ENCODE measurements around the gene MORC1.

The MORC1 gene

DNA sequence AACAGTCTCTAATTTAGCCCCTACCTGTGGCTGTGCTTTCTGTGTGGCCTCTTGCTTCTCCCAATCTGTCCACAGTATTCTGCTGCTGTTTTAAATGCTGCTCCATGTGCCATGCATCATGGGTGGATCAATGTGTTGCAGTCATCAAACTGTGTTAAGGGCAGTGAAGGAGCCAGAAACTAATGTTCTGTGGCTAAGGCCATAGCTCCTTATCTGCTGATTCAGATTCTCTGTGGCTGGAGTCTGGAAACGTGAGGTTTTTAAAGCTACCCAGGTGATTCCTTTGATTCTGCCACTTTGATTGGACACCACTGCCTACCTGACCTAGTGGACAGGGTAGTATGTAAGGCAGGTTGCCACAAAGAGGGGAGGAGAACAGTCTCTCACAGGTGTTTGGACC lies 44.8 kb downstream of the MORC1 start:
- no peak overlapping the region for H3K4me2 ChIP-seq (ENCODE audit: insufficient read depth, low read length)
- no peak overlapping the region for H3K27ac ChIP-seq (ENCODE audit: low read length)
- no peak for ATAC-seq (ENCODE audit: insufficient read depth, low read depth)
- no peaks in the 10 kb centered on the region for H3K79me2 ChIP-seq (ENCODE audit: insufficient read depth, low read length)
- no peaks in the 10 kb centered on the region for H3K9me3 ChIP-seq (ENCODE audit: insufficient read depth, low read length, severe bottlenecking)
- H3K27me3 ChIP-seq (ENCODE audit: insufficient read depth, low read length, poor library complexity) = no peaks in the 10 kb centered on the region
- TF ChIP-seq, protein P1, sequence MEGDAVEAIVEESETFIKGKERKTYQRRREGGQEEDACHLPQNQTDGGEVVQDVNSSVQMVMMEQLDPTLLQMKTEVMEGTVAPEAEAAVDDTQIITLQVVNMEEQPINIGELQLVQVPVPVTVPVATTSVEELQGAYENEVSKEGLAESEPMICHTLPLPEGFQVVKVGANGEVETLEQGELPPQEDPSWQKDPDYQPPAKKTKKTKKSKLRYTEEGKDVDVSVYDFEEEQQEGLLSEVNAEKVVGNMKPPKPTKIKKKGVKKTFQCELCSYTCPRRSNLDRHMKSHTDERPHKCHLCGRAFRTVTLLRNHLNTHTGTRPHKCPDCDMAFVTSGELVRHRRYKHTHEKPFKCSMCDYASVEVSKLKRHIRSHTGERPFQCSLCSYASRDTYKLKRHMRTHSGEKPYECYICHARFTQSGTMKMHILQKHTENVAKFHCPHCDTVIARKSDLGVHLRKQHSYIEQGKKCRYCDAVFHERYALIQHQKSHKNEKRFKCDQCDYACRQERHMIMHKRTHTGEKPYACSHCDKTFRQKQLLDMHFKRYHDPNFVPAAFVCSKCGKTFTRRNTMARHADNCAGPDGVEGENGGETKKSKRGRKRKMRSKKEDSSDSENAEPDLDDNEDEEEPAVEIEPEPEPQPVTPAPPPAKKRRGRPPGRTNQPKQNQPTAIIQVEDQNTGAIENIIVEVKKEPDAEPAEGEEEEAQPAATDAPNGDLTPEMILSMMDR (IDR thresholded peaks at IDR 0.05; ENCODE audit: borderline replicate concordance, extremely low read depth, low read length, poor library complexity, severe bottlenecking) = no peak
- TF ChIP-seq EZH2 (IDR thresholded peaks at IDR 0.05; ENCODE audit: borderline replicate concordance, low read depth, low read length, severe bottlenecking) = no peak
- H3K4me3 ChIP-seq (ENCODE audit: low read depth in 1 of 2, low read length in 2 of 2) = no peak overlapping the region
- no peak overlapping the region for H3K9ac ChIP-seq (ENCODE audit: low read depth, low read length)
- DNase-seq = no peak
- no peaks in the 10 kb centered on the region for H4K20me1 ChIP-seq (ENCODE audit: insufficient read depth, low read length)
- H3K36me3 ChIP-seq (ENCODE audit: insufficient read depth, low read length) = no peaks in the 10 kb centered on the region
- no peak overlapping the region for H2AFZ ChIP-seq (ENCODE audit: low read depth, low read length)
- H3K4me1 ChIP-seq (ENCODE audit: insufficient read depth, low read length) = no peaks in the 10 kb centered on the region

DNA sequence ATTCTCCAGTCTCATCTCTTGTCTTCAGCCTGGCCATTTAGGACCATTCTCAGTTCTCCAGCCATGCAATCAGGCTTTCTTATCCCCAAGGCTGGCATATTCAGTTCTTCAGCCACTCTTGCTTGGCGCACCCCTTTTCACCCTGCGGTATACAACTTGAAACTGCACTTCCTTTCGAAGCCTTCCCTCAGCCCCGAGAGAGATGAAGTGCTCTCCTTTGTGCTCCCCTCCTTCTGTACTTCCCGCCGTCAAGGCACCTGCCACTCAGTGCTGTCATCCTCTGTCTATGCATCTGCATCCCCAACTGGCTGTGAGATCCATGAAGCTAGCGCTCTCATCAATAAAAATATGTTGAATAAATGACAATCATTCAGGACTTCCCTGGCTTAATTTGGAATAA lies 45.7 kb downstream of the MORC1 start:
- no peak overlapping the region for H3K4me2 ChIP-seq (ENCODE audit: insufficient read depth, low read length)
- no peak overlapping the region for H3K4me3 ChIP-seq (ENCODE audit: low read depth in 1 of 2, low read length in 2 of 2)
- DNase-seq (peak; percentile 10), ATAC-seq (ENCODE audit: insufficient read depth, low read depth) (peak; percentile 70; the same call in 2 of the 3 replicates)
- H4K20me1 ChIP-seq (ENCODE audit: insufficient read depth, low read length) = no peaks in the 10 kb centered on the region
- H3K27ac ChIP-seq (ENCODE audit: low read length) = no peak overlapping the region
- H3K27me3 ChIP-seq (ENCODE audit: insufficient read depth, low read length, poor library complexity) = no peaks in the 10 kb centered on the region
- no peaks in the 10 kb centered on the region for H3K4me1 ChIP-seq (ENCODE audit: insufficient read depth, low read length)
- no peak overlapping the region for H3K9ac ChIP-seq (ENCODE audit: low read depth, low read length)
- H3K79me2 ChIP-seq (ENCODE audit: insufficient read depth, low read length) = no peaks in the 10 kb centered on the region
- H3K36me3 ChIP-seq (ENCODE audit: insufficient read depth, low read length) = no peaks in the 10 kb centered on the region
- no peaks in the 10 kb centered on the region for H3K9me3 ChIP-seq (ENCODE audit: insufficient read depth, low read length, severe bottlenecking)
- H2AFZ ChIP-seq (ENCODE audit: low read depth, low read length) = no peak overlapping the region
- TF ChIP-seq, protein P1 (IDR thresholded peaks at IDR 0.05; ENCODE audit: borderline replicate concordance, extremely low read depth, low read length, poor library complexity, severe bottlenecking) = no peak
- TF ChIP-seq EZH2 (IDR thresholded peaks at IDR 0.05; ENCODE audit: borderline replicate concordance, low read depth, low read length, severe bottlenecking) = no peak

DNA sequence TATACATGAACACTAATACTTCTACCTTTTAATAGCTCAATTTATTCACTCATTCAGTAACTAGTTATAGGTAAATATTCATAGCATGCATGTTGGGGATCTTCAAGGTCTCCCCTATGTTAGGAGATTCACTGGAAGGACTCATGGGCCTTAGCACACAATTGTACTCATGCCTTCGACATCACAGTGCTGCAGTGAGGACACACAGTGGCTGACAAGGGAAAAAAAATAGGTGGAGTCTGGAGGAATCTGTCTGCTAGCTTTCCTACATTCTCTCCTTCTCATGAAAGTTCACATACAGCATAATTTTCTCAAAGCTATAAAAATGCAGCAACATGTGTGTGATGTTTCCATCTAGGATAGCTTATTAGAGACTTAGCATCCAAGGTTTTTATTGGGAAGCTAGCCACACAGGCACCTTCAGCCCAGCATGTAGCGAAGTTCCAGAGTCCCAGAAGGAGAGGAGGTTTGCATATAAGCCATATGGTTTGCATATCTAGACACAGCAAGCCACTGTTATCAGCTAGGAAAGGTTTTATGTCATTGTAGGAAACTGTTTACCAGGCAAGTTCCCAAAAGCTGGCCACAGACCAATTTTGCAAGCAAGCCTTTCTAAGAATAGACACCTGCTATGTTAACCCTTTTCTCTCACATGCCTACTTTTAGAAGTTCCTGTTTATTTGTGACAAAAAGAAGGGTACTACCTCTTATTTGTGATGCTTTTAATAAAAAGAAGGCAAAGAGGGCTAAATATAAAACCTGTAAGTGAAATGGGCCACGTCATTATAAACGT lies 46.4 kb downstream of the MORC1 start:
- no peaks in the 10 kb centered on the region for H3K79me2 ChIP-seq (ENCODE audit: insufficient read depth, low read length)
- peak; percentile 47; the same call in 1 of the 3 replicates for ATAC-seq (ENCODE audit: insufficient read depth, low read depth)
- no peak overlapping the region for H3K27ac ChIP-seq (ENCODE audit: low read length)
- TF ChIP-seq EZH2 (IDR thresholded peaks at IDR 0.05; ENCODE audit: borderline replicate concordance, low read depth, low read length, severe bottlenecking) = no peak
- TF ChIP-seq, protein P1 (IDR thresholded peaks at IDR 0.05; ENCODE audit: borderline replicate concordance, extremely low read depth, low read length, poor library complexity, severe bottlenecking) = peak; percentile 10
- H2AFZ ChIP-seq (ENCODE audit: low read depth, low read length) = no peak overlapping the region
- no peaks in the 10 kb centered on the region for H3K4me1 ChIP-seq (ENCODE audit: insufficient read depth, low read length)
- H3K36me3 ChIP-seq (ENCODE audit: insufficient read depth, low read length) = no peaks in the 10 kb centered on the region
- H3K4me2 ChIP-seq (ENCODE audit: insufficient read depth, low read length) = no peak overlapping the region
- H3K9ac ChIP-seq (ENCODE audit: low read depth, low read length) = no peak overlapping the region
- H3K9me3 ChIP-seq (ENCODE audit: insufficient read depth, low read length, severe bottlenecking) = no peaks in the 10 kb centered on the region
- H4K20me1 ChIP-seq (ENCODE audit: insufficient read depth, low read length) = no peaks in the 10 kb centered on the region
- H3K27me3 ChIP-seq (ENCODE audit: insufficient read depth, low read length, poor library complexity) = no peaks in the 10 kb centered on the region
- DNase-seq = no peak
- H3K4me3 ChIP-seq (ENCODE audit: low read depth in 1 of 2, low read length in 2 of 2) = no peak overlapping the region

Data from DND-41 (cell line).